HUES6 (cell line): Measurements from ENCODE around the gene REEP2.

Experiments used
- H3K27ac ChIP-seq: 2 replicates; pipeline ENCODE4 v1.7.0; 2013; ENCODE audit warnings: low read depth, mild to moderate bottlenecking, low read length, inconsistent platforms
- H3K27me3 ChIP-seq: 2 replicates; pipeline ENCODE4 v1.6.1; 2013; ENCODE audit warnings: low read length; ENCODE audit not compliant: control insufficient read depth, insufficient read depth
- H3K36me3 ChIP-seq: 2 replicates; pipeline ENCODE4 v1.6.1; 2013; ENCODE audit warnings: low read length; ENCODE audit not compliant: control insufficient read depth, insufficient read depth
- H3K4me1 ChIP-seq: 2 replicates; pipeline ENCODE4 v1.6.1; 2013; ENCODE audit warnings: low read length; ENCODE audit not compliant: control insufficient read depth, insufficient read depth
- H3K4me3 ChIP-seq: 2 replicates; pipeline ENCODE4 v1.5.1; 2013; ENCODE audit warnings: low read depth, low read length
- H3K9ac ChIP-seq: one replicate; pipeline ENCODE4 v1.6.1; 2013; ENCODE audit warnings: mild to moderate bottlenecking, low read length
- H3K9me3 ChIP-seq: 2 replicates; pipeline ENCODE4 v1.6.1; 2013; ENCODE audit warnings: low read depth, low read length; ENCODE audit not compliant: control insufficient read depth, insufficient read depth

Gene REEP2

GRCh38 chr5:138439477-138440158 lies 761 bp downstream of the REEP2 start:
- Histone ChIP-seq H3K27me3 (no peaks in the 10 kb centered on the region), H3K4me3 (peak overlapping the region; percentile 76), H3K36me3 (peaks cover 23% of the 10 kb centered on the region), H3K4me1 (peaks cover 18% of the 10 kb centered on the region), H3K27ac (no peak overlapping the region), H3K9me3 (no peaks in the 10 kb centered on the region), H3K9ac (peak overlapping the region; percentile 53)

DNA sequence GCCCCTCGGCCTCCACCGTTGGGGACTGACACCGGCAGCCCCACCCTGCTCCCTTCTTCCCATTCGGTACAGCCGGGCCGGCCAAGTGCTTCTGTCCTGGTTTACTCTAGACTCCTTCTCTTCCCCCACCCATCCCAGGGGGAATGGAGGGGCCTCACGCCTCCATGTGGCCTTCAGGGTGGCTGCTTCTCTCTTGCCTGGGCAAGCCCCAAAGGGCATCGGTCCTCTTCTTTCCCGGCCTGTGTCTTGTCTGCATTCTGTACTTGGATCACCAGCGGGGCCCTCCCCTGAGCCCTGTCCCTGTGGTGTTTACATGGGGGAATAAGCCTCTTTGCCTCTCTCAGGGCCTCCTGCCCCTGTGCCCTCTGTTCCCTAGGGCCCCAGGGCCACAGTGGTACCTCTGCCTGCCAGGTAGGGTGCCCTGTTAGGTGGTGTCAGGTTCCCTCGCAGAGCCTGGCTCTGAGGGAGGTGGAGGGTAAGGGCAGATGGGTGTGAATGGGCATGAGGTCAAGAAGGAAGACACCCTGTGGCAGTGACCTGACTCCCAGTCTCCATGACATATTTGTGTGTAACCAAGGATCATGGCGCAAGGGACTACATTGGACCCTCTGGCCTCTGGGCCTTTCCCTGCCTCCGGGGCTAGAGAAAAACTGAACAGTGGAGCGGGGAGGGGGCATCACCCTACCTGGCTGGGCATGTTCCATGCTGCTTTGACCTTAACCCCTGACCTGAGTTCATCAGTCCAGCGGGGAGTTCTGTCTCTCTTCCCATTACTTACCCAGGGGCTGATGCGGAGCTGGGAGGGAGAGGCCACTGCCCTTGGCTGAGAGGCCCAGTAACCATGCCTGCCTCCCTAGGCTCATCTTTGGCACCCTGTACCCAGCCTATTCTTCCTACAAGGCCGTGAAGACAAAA lies 1.6 kb downstream of the REEP2 start:
- Histone ChIP-seq H3K36me3 (peaks cover 15% of the 10 kb centered on the region), H3K4me3 (peak overlapping the region; percentile 76), H3K4me1 (peaks cover 18% of the 10 kb centered on the region), H3K27ac (no peak overlapping the region), H3K9ac (peak overlapping the region; percentile 30), H3K27me3 (no peaks in the 10 kb centered on the region), H3K9me3 (no peaks in the 10 kb centered on the region)

- no peak overlapping the region for H3K27ac ChIP-seq
- no peaks in the 10 kb centered on the region for H3K27me3 ChIP-seq
- no peaks in the 10 kb centered on the region for H3K9me3 ChIP-seq
- no peak overlapping the region for H3K9ac ChIP-seq
- H3K36me3 ChIP-seq = peaks cover 7% of the 10 kb centered on the region
- no peak overlapping the region for H3K4me3 ChIP-seq
- H3K4me1 ChIP-seq = peaks cover 18% of the 10 kb centered on the region
These were observed 2.4 kb downstream of the REEP2 start for GRCh38 chr5:138441221-138441620.

- Histone ChIP-seq H3K9ac (no peak overlapping the region), H3K4me3 (no peak overlapping the region), H3K9me3 (no peaks in the 10 kb centered on the region), H3K4me1 (peaks cover 17% of the 10 kb centered on the region), H3K36me3 (peaks cover 3% of the 10 kb centered on the region; the same call in 1 of the 2 replicates), H3K27me3 (no peaks in the 10 kb centered on the region), H3K27ac (no peak overlapping the region)
These were observed 5.4 kb downstream of the REEP2 start for GRCh38 chr5:138444078-138444773.

- no peak overlapping the region for H3K27ac ChIP-seq
- H3K4me1 ChIP-seq = peaks cover 16% of the 10 kb centered on the region
- H3K9ac ChIP-seq = no peak overlapping the region
- H3K4me3 ChIP-seq = no peak overlapping the region
- no peaks in the 10 kb centered on the region for H3K27me3 ChIP-seq
- no peaks in the 10 kb centered on the region for H3K9me3 ChIP-seq
- H3K36me3 ChIP-seq = peaks cover 3% of the 10 kb centered on the region; the same call in 1 of the 2 replicates
These were observed 6.1 kb downstream of the REEP2 start for GRCh38 chr5:138444774-138445546.

- H3K27me3 ChIP-seq = no peaks in the 10 kb centered on the region
- H3K4me1 ChIP-seq = peaks cover 13% of the 10 kb centered on the region
- no peak overlapping the region for H3K4me3 ChIP-seq
- peaks cover 3% of the 10 kb centered on the region; the same call in 1 of the 2 replicates for H3K36me3 ChIP-seq
- no peak overlapping the region for H3K27ac ChIP-seq
- H3K9me3 ChIP-seq = no peaks in the 10 kb centered on the region
- no peak overlapping the region for H3K9ac ChIP-seq
These were observed 6.9 kb downstream of the REEP2 start for GRCh38 chr5:138445547-138446271.

DNA sequence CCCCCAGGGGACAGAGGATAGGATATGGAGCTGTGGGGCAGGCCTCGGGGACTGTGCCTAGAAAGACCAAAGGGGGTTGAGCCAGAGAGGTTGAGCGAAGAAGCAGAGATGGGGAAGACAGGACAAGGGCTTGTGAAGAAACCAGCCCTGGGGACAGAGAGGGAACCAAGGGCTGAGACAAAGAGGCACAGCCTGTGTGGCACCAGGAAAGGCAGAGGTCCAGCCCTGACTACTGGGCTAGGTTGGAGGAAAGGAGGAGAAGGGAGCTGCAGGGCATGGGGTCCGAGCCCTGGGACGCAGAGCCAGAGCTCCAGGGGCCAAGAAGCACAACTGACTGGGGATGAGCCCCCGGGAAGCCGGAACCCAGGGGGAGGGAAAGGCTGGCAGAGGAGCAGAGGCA lies 9.2 kb downstream of the REEP2 start:
- H3K36me3 ChIP-seq = 0 out of 2 replicates have a peak, but pooled peaks cover 3% of the 10 kb centered on the region
- H3K27ac ChIP-seq = no peak overlapping the region
- H3K4me3 ChIP-seq = no peak overlapping the region
- H3K9ac ChIP-seq = no peak overlapping the region
- no peaks in the 10 kb centered on the region for H3K27me3 ChIP-seq
- H3K4me1 ChIP-seq = peaks cover 13% of the 10 kb centered on the region
- no peaks in the 10 kb centered on the region for H3K9me3 ChIP-seq

DNA sequence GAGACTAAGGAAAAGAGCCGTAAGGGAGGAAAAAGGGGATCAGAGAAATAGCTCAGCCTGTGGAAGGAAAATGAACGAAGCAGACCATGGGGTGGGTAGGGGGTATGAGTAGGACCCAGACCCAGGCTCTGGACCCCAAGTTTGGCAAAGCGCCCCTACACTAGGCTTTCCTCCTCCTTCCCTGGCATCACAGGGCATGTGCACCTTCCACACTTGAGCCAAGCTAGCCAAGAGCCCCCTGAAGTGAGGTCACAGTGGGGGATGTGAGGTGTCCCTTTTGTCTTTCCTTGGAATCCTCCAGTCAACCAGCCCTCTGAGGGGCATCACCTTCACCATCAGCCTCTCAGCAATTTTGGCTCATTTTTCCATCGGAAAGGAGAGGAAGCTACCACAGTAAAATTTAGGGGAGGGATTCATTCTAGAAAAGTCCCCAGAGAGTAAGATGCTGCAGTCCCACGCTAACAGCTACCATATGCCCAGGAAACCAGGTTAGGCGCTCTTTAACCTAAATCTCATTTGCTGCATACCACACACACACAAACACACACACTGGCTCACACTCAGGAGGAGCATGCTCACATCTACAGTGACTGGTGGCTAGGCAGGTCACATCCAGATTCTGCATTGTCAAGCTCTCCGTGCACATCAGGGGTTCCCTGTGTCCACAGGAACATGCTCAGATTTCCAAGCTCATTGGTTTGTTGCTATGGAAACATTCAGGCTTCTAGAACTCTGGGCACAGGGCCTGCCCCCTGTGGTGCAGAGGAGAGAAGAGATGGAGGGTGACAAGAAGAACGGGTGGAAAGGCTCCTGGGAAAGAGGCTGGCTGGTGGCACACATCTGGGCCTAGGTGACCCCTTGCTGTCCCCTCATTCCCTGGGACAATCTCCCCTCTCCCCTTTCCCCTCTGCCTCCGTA lies 9.9 kb downstream of the REEP2 start:
- H3K36me3 ChIP-seq = 0 out of 2 replicates have a peak, but pooled peaks cover 3% of the 10 kb centered on the region
- H3K9me3 ChIP-seq = no peaks in the 10 kb centered on the region
- peaks cover 13% of the 10 kb centered on the region for H3K4me1 ChIP-seq
- no peak overlapping the region for H3K9ac ChIP-seq
- H3K27ac ChIP-seq = no peak overlapping the region
- H3K4me3 ChIP-seq = no peak overlapping the region
- no peaks in the 10 kb centered on the region for H3K27me3 ChIP-seq

DNA sequence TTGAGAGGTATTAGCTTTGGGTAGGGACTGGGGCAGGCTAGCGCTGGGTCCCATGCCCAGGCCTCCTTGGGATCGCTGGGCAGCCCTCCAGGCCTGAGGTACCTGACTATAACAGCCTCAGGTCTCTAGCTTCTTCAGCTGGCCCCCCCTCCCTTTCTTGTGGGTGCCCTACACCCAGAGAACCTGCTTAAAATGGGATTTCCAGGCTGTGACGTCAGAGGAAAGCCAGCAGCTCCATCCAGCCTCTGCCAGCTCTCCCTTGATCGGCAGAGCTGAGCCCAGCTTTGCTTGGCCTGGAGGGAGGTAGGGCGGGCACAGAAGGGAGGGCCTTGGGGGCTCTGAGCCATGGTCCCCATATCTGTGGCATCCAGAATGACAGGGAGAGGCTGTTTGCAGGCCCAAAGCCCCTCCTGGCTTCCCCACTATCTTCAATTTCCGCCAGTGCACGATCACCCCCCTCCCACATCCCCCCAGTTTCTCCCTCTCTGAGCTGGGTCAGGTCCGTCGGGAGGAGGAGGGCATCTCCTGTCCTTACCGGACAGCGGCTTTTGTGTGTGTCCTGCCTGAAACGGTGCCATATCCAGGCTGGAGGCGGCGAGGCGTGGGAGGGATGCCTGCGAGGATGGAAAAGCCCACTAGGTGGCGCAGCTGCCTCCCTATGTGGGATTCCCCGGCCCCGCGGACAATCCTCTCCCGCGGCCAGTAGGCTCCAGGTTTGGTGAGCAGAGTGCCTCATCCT lies 10.8 kb downstream of the REEP2 start:
- no peaks in the 10 kb centered on the region for H3K27me3 ChIP-seq
- no peak overlapping the region for H3K27ac ChIP-seq

More for the DNA sequence above, 10.8 kb downstream of the REEP2 start:
- Histone ChIP-seq H3K9me3 (no peaks in the 10 kb centered on the region), H3K36me3 (no peaks in the 10 kb centered on the region), H3K4me3 (peak overlapping the region; percentile 9; the same call in 1 of the 2 replicates), H3K4me1 (peaks cover 16% of the 10 kb centered on the region), H3K9ac (no peak overlapping the region)
